ENCODE results near the gene NMNAT1.
"Not testable (repeated sequence)": the region's sequence is repeated elsewhere in the genome, so short reads cannot be mapped to it uniquely, and the experiment has no call there.

DNA sequence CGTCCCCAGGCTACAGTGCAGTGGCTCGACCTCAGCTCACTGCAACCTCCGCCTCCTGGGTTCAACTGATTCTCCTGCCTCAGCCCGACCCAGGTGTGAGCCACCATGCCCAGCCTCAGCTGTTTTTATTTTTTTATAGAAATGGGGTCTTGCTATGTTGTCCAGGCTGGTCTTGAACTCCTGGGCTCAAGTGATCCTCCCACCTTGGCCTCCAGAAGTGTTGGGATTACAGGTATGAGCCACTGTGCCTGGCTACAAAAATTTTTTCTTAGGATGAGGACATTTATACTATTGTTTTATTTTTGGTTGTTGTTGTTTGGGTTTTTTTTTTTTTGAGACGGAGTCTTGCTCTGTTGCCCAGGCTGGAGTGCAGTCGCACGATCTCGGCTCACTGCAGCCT lies 62.0 kb downstream of the NMNAT1 start:
- TF ChIP-seq, protein P1, sequence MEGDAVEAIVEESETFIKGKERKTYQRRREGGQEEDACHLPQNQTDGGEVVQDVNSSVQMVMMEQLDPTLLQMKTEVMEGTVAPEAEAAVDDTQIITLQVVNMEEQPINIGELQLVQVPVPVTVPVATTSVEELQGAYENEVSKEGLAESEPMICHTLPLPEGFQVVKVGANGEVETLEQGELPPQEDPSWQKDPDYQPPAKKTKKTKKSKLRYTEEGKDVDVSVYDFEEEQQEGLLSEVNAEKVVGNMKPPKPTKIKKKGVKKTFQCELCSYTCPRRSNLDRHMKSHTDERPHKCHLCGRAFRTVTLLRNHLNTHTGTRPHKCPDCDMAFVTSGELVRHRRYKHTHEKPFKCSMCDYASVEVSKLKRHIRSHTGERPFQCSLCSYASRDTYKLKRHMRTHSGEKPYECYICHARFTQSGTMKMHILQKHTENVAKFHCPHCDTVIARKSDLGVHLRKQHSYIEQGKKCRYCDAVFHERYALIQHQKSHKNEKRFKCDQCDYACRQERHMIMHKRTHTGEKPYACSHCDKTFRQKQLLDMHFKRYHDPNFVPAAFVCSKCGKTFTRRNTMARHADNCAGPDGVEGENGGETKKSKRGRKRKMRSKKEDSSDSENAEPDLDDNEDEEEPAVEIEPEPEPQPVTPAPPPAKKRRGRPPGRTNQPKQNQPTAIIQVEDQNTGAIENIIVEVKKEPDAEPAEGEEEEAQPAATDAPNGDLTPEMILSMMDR (IDR thresholded peaks at IDR 0.05) = not testable (repeated sequence)
- TF ChIP-seq ZFX (IDR thresholded peaks at IDR 0.05; ENCODE audit: borderline replicate concordance) = not testable (repeated sequence)
